ENCODE data around the gene POGLUT3. TPM values are rescaled to one million over a fixed set of nuclear protein-coding genes. Genes with fewer than 3 reads are reported as not detected.
A peak's percentile ranks its signal among the peaks of the same experiment; 100 is the strongest.

Gene POGLUT3
- total and polyA plus RNA-seq, 4 experiments from 2014 or later, result 7.2 to 12.3 (median 9.3) TPM

DNA sequence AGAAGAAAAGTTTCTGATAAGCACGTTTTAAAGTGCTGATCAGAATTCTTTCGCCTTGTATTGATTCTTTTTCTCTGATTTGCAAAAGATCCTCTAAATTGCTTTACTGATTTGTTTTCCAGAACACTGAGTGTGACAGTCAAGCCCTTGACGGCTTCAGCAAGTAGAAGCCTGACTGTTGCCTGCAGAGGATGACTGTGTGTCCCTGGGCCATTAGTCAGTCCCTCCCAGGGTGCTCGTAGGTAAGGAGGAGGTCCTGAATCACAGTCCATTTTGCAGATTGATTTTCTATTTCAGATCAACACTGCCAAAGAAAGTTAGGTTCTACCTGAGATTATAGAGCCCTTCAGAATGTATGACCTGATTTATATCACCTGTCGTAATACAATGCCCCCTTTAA is 38.6 kb upstream of the POGLUT3 start:
- Mint-ChIP-seq H3K4me3 (no peak overlapping the region), H3K27ac (no peak overlapping the region), H3K4me1 (peaks cover 0 to 3% (median 1%) of the 10 kb centered on the region in 4 donors), H3K9me3 (no peaks in the 10 kb centered on the region), H3K27me3 (no peaks in the 10 kb centered on the region), H3K36me3 (peaks cover 0 to 3% of the 10 kb centered on the region in 2 donors)
- no peaks in the 10 kb centered on the region for H3K9me3 ChIP-seq (ENCODE audit: control insufficient read depth in 1 of 2, low read length in 2 of 2)
- ChIA-PET CTCF (ENCODE audit: partially characterized antibody) (no interaction called here), POLR2A (ENCODE audit: partially characterized antibody) (no interaction called here)
- no peaks in the 10 kb centered on the region for H3K36me3 ChIP-seq (ENCODE audit: insufficient read depth, low read length)
- intact Hi-C loops (cut with micrococcal nuclease), result no loop called here
- no peak for DNase-seq
- no peak overlapping the region for H3K4me3 ChIP-seq (ENCODE audit: low read length in 2 of 2)
- no peaks in the 10 kb centered on the region for H3K27me3 ChIP-seq (ENCODE audit: insufficient read depth, low read length)
- H3K27ac ChIP-seq (ENCODE audit: low read depth, low read length), result no peak overlapping the region
- no peaks in the 10 kb centered on the region for H3K4me1 ChIP-seq (ENCODE audit: insufficient read depth, low read length)

DNA sequence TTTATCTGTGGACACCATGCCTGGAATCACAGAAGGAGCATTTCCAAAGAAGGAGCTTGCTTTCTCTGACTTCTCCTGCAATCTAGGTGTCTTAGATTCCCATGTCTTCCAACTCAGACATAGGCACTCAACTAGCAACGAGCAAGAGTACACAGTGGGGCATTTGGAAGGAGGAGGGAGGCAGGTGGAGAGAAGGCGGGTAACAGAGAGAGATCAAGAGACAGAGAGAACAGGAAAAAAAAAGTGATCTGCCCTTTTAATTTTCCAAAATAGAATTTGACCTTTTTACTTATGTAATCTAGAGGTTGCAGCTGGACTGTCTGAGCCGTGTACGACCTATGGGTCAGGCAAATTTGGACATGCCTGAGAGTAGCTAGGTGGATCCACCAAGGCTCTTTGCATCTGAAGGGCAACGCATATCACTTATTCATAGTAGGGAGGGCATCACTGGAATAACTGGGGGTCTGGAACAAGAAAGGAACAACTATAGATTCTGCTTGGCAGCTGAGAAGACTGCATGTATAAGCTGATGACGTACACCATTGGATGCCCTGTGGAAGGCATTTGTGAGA is 37.3 kb upstream of the POGLUT3 start:
- ChIA-PET CTCF (ENCODE audit: partially characterized antibody) (interaction anchor here (0.7 to 1.5 kb wide), 2 partner anchors 9 to 69 kb away, joined by 3 read pairs; no protein-coding TSS in a partner anchor), POLR2A (ENCODE audit: partially characterized antibody) (no interaction called here)
- H3K27ac Mint-ChIP-seq, result no peak overlapping the region
- Histone ChIP-seq H3K4me3 (ENCODE audit: low read length in 2 of 2) (no peak overlapping the region), H3K4me1 (ENCODE audit: insufficient read depth, low read length) (no peaks in the 10 kb centered on the region), H3K9me3 (ENCODE audit: control insufficient read depth in 1 of 2, low read length in 2 of 2) (no peaks in the 10 kb centered on the region), H3K27ac (ENCODE audit: low read depth, low read length) (no peak overlapping the region), H3K36me3 (ENCODE audit: insufficient read depth, low read length) (no peaks in the 10 kb centered on the region), H3K27me3 (ENCODE audit: insufficient read depth, low read length) (no peaks in the 10 kb centered on the region)
- H3K36me3 Mint-ChIP-seq, result peaks cover 0 to 3% of the 10 kb centered on the region in 2 donors
- intact Hi-C loops (cut with micrococcal nuclease), result no loop called here
- H3K4me3 Mint-ChIP-seq, result no peak overlapping the region
- DNase-seq, result no peak
- no peaks in the 10 kb centered on the region for H3K9me3 Mint-ChIP-seq
- H3K27me3 Mint-ChIP-seq, result no peaks in the 10 kb centered on the region
- H3K4me1 Mint-ChIP-seq, result peaks cover 0 to 3% (median 2%) of the 10 kb centered on the region in 4 donors

DNA sequence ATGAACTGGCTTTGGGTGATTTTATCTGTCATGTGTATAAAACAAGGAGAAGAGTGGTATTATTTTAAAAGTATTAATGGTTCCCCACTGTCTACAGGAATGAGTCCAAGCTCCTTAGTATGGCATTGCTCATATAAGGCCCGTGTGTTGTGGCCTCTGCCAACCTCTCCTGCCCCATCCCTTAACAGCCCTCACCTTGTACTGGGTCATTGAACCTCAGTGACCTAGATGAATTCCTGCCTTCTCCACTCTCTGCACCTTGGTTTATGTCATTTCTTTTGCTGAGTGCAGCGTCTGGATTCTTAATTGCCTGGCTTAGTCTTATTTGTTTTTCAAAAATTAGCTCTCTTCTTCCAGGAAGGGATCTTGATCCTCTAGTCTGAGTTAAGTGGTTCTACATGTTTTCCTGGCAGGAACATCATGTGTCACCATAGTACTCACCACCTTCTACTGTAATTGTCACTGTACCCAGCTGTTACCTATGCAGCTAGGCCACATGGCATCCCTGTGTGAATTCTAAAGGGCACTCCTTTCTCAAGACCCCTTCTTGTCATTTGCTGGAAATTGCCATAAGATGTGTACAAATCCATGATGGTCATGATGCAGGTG is 36.2 kb upstream of the POGLUT3 start:
- H3K4me1 Mint-ChIP-seq, result peaks cover 0 to 3% (median 2%) of the 10 kb centered on the region in 4 donors
- CTCF ChIA-PET (ENCODE audit: partially characterized antibody), result interaction anchor here (1.2 to 1.5 kb wide), 2 partner anchors 10 to 16 kb away, joined by 3 read pairs; no protein-coding TSS in a partner anchor
- intact Hi-C loops (cut with micrococcal nuclease), result no loop called here

DNA sequence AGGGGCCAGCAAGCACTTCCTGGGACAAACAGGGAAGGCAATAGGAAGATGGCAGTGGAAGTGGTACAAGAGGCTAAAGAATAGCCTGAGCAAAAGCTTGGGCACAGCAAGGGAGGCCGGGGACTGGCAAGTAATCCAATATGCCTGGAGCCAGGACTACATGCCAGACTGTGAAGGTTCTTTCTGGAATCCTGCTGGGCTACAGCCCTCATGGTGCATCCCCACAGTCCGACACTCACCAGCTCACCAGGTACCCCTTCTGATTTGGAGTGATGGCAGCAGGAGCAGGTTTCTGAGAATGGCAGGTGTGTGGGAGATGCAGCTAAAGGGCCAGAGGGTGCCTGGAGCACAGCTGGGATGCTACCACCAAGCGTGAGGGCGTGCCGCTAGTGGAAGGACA is 32.2 kb upstream of the POGLUT3 start:
- H3K27me3 ChIP-seq (ENCODE audit: insufficient read depth, low read length), result no peaks in the 10 kb centered on the region
- ChIA-PET POLR2A (ENCODE audit: partially characterized antibody) (no interaction called here), CTCF (ENCODE audit: partially characterized antibody) (no interaction called here)
- H3K27ac Mint-ChIP-seq, result no peak overlapping the region
- no peak overlapping the region for H3K4me3 Mint-ChIP-seq
- peaks cover 0 to 3% of the 10 kb centered on the region in 2 donors for H3K36me3 Mint-ChIP-seq
- no peak overlapping the region for H3K27ac ChIP-seq (ENCODE audit: low read depth, low read length)
- H3K4me1 ChIP-seq (ENCODE audit: insufficient read depth, low read length), result no peaks in the 10 kb centered on the region
- no peak for DNase-seq
- H3K9me3 ChIP-seq (ENCODE audit: control insufficient read depth in 1 of 2, low read length in 2 of 2), result no peaks in the 10 kb centered on the region
- no peak overlapping the region for H3K4me3 ChIP-seq (ENCODE audit: low read length in 2 of 2)
- no peaks in the 10 kb centered on the region for H3K9me3 Mint-ChIP-seq
- peaks cover 0 to 2% (median 0%) of the 10 kb centered on the region in 4 donors for H3K4me1 Mint-ChIP-seq
- H3K27me3 Mint-ChIP-seq, result no peaks in the 10 kb centered on the region
- intact Hi-C loops (cut with micrococcal nuclease), result no loop called here
- H3K36me3 ChIP-seq (ENCODE audit: insufficient read depth, low read length), result no peaks in the 10 kb centered on the region

More for the DNA sequence above, 36.2 kb upstream of the POGLUT3 start:
- Mint-ChIP-seq H3K4me3 (no peak overlapping the region), H3K27me3 (no peaks in the 10 kb centered on the region), H3K27ac (no peak overlapping the region), H3K9me3 (no peaks in the 10 kb centered on the region), H3K36me3 (peaks cover 0 to 3% of the 10 kb centered on the region in 2 donors)
- H3K4me3 ChIP-seq (ENCODE audit: low read length in 2 of 2), result no peak overlapping the region
- no peak for DNase-seq
- no peaks in the 10 kb centered on the region for H3K27me3 ChIP-seq (ENCODE audit: insufficient read depth, low read length)
- no peaks in the 10 kb centered on the region for H3K36me3 ChIP-seq (ENCODE audit: insufficient read depth, low read length)
- no peaks in the 10 kb centered on the region for H3K9me3 ChIP-seq (ENCODE audit: control insufficient read depth in 1 of 2, low read length in 2 of 2)
- no peaks in the 10 kb centered on the region for H3K4me1 ChIP-seq (ENCODE audit: insufficient read depth, low read length)
- no peak overlapping the region for H3K27ac ChIP-seq (ENCODE audit: low read depth, low read length)
- POLR2A ChIA-PET (ENCODE audit: partially characterized antibody), result no interaction called here

DNA sequence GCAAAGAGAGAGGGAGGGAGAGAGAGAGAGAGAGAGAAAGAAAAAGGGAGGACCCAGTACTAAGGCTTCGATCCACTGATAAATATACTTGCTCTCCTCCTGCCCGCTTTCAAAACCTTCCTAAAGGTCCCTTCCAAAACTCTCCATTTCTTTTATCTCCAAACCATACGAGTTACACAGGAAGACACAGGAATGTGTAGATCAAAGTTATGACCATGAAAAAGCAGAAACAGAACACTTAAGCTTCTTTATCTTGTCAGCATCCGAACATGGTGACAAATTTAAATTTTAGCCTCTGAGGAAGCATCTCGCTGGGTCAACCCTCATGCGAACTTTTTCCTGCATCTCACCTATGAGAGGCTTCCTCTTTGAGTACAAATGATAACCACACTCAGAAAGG is 29.2 kb upstream of the POGLUT3 start:
- Histone ChIP-seq H3K27ac (ENCODE audit: low read depth, low read length) (no peak overlapping the region), H3K9me3 (ENCODE audit: control insufficient read depth in 1 of 2, low read length in 2 of 2) (no peaks in the 10 kb centered on the region), H3K4me3 (ENCODE audit: low read length in 2 of 2) (no peak overlapping the region), H3K4me1 (ENCODE audit: insufficient read depth, low read length) (no peaks in the 10 kb centered on the region), H3K27me3 (ENCODE audit: insufficient read depth, low read length) (no peaks in the 10 kb centered on the region), H3K36me3 (ENCODE audit: insufficient read depth, low read length) (no peaks in the 10 kb centered on the region)
- Mint-ChIP-seq H3K4me1 (peaks cover 0 to 2% (median 0%) of the 10 kb centered on the region in 4 donors), H3K4me3 (no peak overlapping the region), H3K36me3 (no peaks in the 10 kb centered on the region), H3K27me3 (no peaks in the 10 kb centered on the region), H3K9me3 (no peaks in the 10 kb centered on the region), H3K27ac (no peak overlapping the region)
- DNase-seq, result no peak
- ChIA-PET CTCF (ENCODE audit: partially characterized antibody) (no interaction called here), POLR2A (ENCODE audit: partially characterized antibody) (no interaction called here)
- intact Hi-C loops (cut with micrococcal nuclease), result no loop called here

DNA sequence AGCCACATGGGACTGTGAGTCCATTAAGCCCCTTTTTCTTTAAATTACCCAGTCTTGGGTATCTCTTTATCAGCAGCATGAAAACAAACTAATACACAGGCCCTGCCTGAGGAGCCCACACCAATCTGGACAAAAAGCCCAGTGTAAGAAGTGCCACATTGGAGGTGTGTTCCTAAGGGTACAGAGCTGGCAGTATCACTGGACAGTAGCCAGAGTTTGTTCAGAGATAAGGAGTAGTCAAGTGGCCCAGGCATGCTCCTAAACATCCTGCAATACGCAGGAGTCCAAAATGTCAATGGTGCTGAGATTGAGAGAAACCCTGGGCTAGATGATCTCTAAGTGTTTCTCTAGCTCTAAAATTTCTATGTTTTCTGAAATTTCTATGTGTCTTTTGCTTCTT is 27.0 kb upstream of the POGLUT3 start:
- Mint-ChIP-seq H3K27me3 (no peaks in the 10 kb centered on the region), H3K27ac (peak overlapping the region in 2 of 7 donors; percentile 13 to 46), H3K36me3 (no peaks in the 10 kb centered on the region), H3K4me1 (no peaks in the 10 kb centered on the region), H3K9me3 (no peaks in the 10 kb centered on the region), H3K4me3 (no peak overlapping the region)
- intact Hi-C loops (cut with micrococcal nuclease), result no loop called here
- Histone ChIP-seq H3K27me3 (ENCODE audit: insufficient read depth, low read length) (no peaks in the 10 kb centered on the region), H3K9me3 (ENCODE audit: control insufficient read depth in 1 of 2, low read length in 2 of 2) (no peaks in the 10 kb centered on the region), H3K36me3 (ENCODE audit: insufficient read depth, low read length) (no peaks in the 10 kb centered on the region), H3K4me1 (ENCODE audit: insufficient read depth, low read length) (no peaks in the 10 kb centered on the region), H3K4me3 (ENCODE audit: low read length in 2 of 2) (no peak overlapping the region), H3K27ac (ENCODE audit: low read depth, low read length) (no peak overlapping the region)
- DNase-seq, result no peak
- POLR2A ChIA-PET (ENCODE audit: partially characterized antibody), result no interaction called here
- CTCF ChIA-PET (ENCODE audit: partially characterized antibody), result no interaction called here

DNA sequence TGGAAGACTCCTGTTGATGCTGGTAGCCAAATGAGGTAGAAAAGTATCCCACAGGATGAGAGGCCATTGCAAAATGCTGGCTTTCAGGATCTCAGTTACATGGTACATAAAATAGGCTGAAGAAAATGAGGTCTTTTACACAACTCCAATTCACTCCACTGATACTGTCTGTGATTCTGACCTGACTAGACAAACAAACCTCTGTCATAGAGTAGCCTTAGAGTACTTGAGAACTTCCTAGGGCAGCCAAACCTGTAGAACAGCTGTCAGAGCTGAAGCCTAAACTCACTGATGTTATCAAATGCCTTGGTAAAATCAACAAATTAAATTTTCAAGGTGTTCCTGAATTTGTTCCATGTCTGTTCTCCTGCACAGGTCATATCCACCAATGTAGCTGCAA is 26.2 kb upstream of the POGLUT3 start:
- Mint-ChIP-seq H3K36me3 (no peaks in the 10 kb centered on the region), H3K4me3 (no peak overlapping the region), H3K9me3 (no peaks in the 10 kb centered on the region), H3K27me3 (no peaks in the 10 kb centered on the region), H3K4me1 (no peaks in the 10 kb centered on the region), H3K27ac (no peak overlapping the region)
- CTCF ChIA-PET (ENCODE audit: partially characterized antibody), result no interaction called here
- intact Hi-C loops (cut with micrococcal nuclease), result no loop called here
- Histone ChIP-seq H3K9me3 (ENCODE audit: control insufficient read depth in 1 of 2, low read length in 2 of 2) (no peaks in the 10 kb centered on the region), H3K36me3 (ENCODE audit: insufficient read depth, low read length) (no peaks in the 10 kb centered on the region), H3K27me3 (ENCODE audit: insufficient read depth, low read length) (no peaks in the 10 kb centered on the region), H3K4me3 (ENCODE audit: low read length in 2 of 2) (no peak overlapping the region), H3K4me1 (ENCODE audit: insufficient read depth, low read length) (no peaks in the 10 kb centered on the region), H3K27ac (ENCODE audit: low read depth, low read length) (no peak overlapping the region)
- POLR2A ChIA-PET (ENCODE audit: partially characterized antibody), result no interaction called here
- no peak for DNase-seq
